Fibroblast of skin of right quadriceps (primary cell): ENCODE measurements around the gene EBP.
"Not testable (repeated sequence)": the region's sequence is repeated elsewhere in the genome, so short reads cannot be mapped to it uniquely, and the experiment has no call there.

Source experiments
- DNase-seq: peaks from one replicate; pipeline ENCODE4 v3.0.0-alpha.2; 2013

Gene EBP

GRCh38 chrX:48496660-48497059, 24.9 kb upstream of the EBP start:
- DNase-seq, result no peak

- no peak for DNase-seq
Observed at GRCh38 chrX:48497871-48498270, 23.7 kb upstream of the EBP start.

- peak; percentile 66 for DNase-seq
Observed at GRCh38 chrX:48498374-48498809, 23.2 kb upstream of the EBP start.

- no peak for DNase-seq
Observed at GRCh38 chrX:48504261-48504660, 17.3 kb upstream of the EBP start.

- no peak for DNase-seq
Observed at GRCh38 chrX:48505481-48505880, 16.1 kb upstream of the EBP start.

GRCh38 chrX:48507246-48507645, 14.4 kb upstream of the EBP start:
- DNase-seq, result no peak

GRCh38 chrX:48508400-48509244, 13.0 kb upstream of the EBP start, which contains the start of gene PORCN:
Gene PORCN (plus strand): TSS chrX:48508992. CDS start chrX:48509821, 829 bp downstream.
- DNase-seq, result peak; percentile 64

- no peak for DNase-seq
Observed at GRCh38 chrX:48509245-48509590, 12.4 kb upstream of the EBP start.

- DNase-seq, result no peak
Observed at GRCh38 chrX:48509619-48510018, 12.0 kb upstream of the EBP start.

GRCh38 chrX:48511560-48511959, 10.0 kb upstream of the EBP start:
- no peak for DNase-seq

- DNase-seq, result no peak
Observed at GRCh38 chrX:48512371-48512935, 9.2 kb upstream of the EBP start.

- DNase-seq, result no peak
Observed at GRCh38 chrX:48513670-48514069, 7.9 kb upstream of the EBP start.

GRCh38 chrX:48514126-48514806, 7.3 kb upstream of the EBP start:
- no peak for DNase-seq

- DNase-seq, result no peak
Observed at GRCh38 chrX:48514868-48515460, 6.6 kb upstream of the EBP start.

GRCh38 chrX:48515842-48516241, 5.8 kb upstream of the EBP start:
- DNase-seq, result no peak

GRCh38 chrX:48516285-48516684, 5.3 kb upstream of the EBP start:
- DNase-seq, result no peak

- DNase-seq, result no peak
Observed at GRCh38 chrX:48516987-48517386, 4.6 kb upstream of the EBP start.

GRCh38 chrX:48519481-48519880, 2.1 kb upstream of the EBP start:
- not testable (repeated sequence) for DNase-seq

- DNase-seq, result no peak
Observed at GRCh38 chrX:48520455-48520854, 1.2 kb upstream of the EBP start.

GRCh38 chrX:48520976-48521352, 644 bp upstream of the EBP start:
- no peak for DNase-seq

GRCh38 chrX:48522291-48522690, 683 bp downstream of the EBP start:
- no peak for DNase-seq

- no peak for DNase-seq
Observed at GRCh38 chrX:48523682-48524081, 2.1 kb downstream of the EBP start.

GRCh38 chrX:48525853-48526252, 4.2 kb downstream of the EBP start:
- DNase-seq, result not testable (repeated sequence)

GRCh38 chrX:48530736-48531135, 9.1 kb downstream of the EBP start:
- DNase-seq, result peak; percentile 25
